ENCODE measurements around the gene LTBP4.

Gene LTBP4

DNA sequence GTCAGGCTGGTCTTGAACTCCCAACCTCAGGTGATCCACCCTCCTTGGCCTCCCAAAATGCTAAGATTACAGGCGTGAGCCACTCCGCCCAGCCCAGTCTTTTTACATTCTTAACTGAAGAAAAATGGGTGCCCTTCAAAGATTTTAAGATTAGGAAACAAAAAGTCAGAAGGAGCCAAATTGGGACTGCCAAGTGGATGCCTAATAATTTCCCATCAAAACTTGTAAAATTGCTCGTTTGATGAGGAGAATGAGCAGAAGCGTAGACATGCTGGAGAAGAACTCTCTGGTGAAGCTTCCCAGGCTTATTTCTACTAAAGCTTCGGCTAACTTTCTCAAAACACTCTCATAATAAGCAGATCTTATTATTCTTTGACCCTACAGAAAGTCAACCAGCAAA, 57.9 kb downstream of the LTBP4 start:
- DNase-seq (ENCODE audit: low read depth in 2 of 3, low spot score in 2 of 3): no peak

DNA sequence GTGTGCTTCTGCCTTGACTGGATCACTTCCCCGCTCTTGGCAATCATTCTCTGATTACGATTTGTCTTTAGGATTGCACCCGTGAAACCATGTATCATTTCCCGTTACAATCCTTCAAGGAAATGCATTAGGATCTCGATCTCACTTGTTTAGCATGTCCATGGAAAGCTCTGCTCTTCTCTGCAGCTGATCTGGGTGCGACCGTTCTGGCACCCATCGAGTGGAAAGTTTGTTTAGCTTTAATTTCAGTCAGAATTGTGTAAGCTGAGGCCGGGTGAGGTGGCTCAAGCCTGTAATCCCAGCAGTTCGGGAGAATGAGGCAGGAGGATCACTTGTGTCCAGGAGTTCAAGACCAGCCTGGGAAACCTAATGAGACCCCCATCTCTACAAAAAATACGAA, 58.4 kb downstream of the LTBP4 start:
- no peak for DNase-seq (ENCODE audit: low read depth in 2 of 3, low spot score in 2 of 3)

GRCh38 chr19:40661616-40662015, 60.4 kb downstream of the LTBP4 start:
- no peak for DNase-seq (ENCODE audit: low read depth in 2 of 3, low spot score in 2 of 3)

- DNase-seq (ENCODE audit: low read depth in 2 of 3, low spot score in 2 of 3): peak; percentile 70 to 96 (median 94)
Observed at GRCh38 chr19:40662925-40663694, 61.9 kb downstream of the LTBP4 start.

DNA sequence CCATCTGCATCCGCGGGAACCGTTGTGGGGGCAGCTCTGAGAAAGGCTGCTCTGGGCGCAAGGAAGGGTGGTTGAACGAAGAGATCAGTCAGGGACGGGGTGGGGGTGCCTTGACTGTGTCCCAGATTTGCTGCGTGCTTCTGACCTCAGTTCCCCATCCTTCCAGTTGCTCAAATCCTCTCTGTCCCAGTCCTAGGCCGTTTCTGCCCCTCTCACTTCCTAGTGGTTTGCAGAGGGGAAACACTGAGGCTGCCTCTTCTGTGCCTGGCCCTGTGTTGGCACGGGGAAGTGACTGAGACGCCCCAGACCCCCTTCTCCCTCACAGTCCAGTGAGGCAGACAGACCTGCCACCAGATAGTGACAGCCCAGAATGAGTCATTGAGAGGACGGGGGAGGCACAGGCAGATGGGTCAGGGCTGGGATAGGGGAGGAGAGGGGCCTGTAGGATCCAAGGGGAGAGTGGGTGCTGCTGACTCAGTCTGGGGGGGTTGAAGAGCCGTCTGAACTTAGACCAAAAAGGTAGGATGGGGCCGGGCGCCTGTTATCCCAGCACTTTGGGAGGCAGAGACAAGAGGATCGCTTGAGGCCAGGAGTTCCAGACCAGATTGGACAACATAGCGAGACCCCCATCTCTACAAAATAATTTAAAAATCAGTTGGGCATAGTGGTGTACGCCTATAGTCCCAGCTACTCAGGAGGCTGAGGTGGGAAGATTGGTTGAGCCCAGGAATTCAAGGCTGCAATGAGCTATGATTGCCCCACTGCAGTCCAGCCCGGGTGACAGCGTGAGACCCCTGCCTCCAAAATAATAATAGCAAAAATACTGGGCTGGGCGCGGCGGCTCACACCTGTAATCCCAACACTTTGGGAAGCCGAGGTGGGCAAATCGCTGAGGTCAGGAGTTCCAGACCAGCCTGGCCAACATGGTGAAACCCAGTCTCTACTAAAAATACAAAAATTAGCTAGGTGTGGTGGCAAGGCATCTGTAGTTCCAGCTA, 62.8 kb downstream of the LTBP4 start:
- peak in 1 of 3 experiments; percentile 13 for DNase-seq (ENCODE audit: low read depth in 2 of 3, low spot score in 2 of 3)

DNA sequence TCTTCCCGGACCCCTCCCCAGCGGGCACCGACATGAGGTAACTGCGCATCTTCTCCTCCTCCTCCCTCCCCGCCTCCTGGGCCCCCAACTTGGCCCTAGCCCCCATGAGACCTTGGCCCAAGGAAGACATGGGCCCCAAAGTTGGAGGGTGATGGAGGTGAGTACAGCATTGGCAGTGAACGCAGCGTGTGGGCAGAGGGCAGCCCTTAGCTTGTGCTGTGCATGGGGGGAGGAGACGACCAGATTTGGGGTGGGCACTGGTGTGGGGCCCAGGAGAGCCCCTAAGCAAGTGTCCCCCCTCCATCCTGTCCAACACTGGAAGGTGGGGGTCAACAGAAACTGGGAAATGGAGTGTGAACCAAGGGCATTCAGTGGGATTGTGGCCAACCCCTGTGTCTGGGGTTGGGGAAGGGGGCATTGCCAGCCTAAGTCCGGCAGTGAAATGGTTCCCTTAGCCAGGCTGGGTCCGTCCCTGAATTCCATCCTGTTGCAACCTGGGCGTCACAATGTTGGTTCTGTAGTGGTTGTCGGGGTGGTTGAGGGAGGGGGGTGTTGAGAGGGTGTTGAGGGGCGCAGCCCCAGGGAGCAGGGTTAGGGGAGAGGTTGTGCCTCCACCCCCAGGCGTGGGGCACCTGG, 65.8 kb downstream of the LTBP4 start:
- no peak for DNase-seq (ENCODE audit: low read depth in 2 of 3, low spot score in 2 of 3)

GRCh38 chr19:40667602-40668001, 66.4 kb downstream of the LTBP4 start:
- DNase-seq (ENCODE audit: low read depth in 2 of 3, low spot score in 2 of 3): no peak

DNA sequence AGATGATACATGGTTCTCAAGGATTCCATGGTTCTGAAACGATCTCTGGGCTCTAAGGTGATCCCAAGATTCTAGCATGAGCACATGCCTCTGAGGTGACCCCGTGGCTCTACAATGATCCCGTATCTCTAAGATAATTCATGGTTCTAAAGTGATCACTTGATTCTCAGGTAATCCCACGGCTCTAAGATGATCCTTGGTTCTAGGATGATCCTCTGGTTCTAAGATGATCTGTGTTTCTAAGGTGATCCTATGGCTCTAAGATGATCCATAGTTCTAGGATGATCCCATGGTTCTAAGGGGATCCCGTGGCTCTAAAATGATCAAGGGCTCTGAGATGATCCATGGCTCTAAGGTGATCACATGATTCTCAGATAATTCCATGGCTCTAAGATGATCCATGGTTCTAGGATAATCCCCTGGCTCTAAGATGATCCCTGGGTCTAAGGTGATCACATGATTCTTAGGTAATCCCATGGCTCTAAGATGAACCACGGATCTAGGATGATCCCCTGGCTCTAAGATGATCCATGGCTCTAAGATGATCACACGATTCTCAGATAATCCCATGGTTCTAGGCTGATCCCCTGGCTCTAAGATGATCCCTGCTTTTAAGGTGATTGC, 67.9 kb downstream of the LTBP4 start:
- no peak for DNase-seq (ENCODE audit: low read depth in 2 of 3, low spot score in 2 of 3)

DNA sequence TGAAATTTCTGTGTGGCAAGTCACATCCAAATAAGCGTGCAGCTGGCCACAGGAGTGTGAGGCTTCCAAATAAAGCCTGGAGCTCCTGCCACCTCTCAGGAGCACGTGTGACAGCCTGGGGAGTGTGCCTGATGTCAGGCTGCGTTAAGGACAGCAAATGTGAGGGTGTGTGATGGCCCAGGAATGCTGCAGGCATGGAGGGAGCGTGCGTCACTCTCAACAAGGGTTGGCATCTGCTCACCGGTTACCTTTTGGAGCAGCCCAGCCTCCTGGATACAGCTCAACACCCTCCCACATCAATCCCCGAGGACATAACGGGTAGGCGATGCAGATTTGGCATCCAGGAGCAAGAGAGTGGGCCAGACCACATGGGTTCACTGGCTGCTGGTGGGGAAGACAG, 70.2 kb downstream of the LTBP4 start:
- DNase-seq (ENCODE audit: low read depth in 2 of 3, low spot score in 2 of 3): no peak

DNA sequence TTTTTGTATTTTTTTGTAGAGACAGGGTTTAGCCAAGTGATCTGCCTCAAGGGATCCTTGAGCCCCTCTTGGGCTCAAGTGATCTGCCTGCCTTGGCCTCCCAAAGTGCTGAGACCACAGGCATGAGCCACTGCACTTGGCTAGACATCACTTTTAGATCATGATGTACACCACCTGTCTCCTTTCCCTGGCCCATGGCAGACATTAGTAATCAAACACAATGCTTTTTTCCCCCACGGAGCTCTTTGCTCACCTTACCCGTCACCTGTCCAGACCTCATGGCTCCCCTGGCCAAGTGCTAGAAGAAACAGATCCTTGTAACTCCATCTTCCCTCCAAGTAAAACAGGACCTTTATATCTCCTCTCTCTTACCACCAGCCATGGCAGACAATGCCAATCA, 70.9 kb downstream of the LTBP4 start:
- DNase-seq (ENCODE audit: low read depth in 2 of 3, low spot score in 2 of 3): no peak

DNA sequence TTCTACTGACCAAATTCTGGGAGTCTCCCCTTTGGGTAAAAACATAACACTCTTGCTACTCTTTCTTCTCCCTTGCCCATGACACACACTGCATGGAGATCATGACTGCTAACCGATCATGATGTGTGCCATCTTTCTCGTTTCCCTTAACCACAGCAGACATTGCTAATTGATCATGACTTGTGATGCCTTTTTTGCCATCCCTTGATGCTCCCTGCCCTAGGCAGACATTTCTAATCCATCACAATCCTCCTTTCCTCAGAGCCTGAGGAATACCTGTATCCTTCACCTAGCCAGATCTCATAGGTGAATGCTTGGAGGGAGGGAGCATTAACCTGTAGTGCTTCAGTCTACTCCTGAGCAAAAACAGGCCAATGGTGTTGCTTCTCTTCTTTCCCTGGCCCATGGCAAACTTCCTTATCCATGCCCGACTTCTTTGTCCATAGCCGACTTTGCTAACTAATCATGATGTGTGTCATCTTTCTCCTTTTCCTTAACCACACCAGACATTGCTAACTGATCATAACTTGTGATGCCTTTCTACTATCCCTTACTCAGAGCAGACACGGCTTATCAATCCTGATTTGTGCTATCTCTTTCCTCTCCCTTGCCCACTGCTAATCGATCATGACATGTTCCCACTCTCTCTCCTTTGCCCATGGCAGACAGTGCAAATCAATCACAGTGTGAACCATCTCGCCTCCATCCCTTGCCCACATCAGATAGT, 71.6 kb downstream of the LTBP4 start:
- DNase-seq (ENCODE audit: low read depth in 2 of 3, low spot score in 2 of 3): no peak

- no peak for DNase-seq (ENCODE audit: low read depth in 2 of 3, low spot score in 2 of 3)
Observed at GRCh38 chr19:40673397-40673796, 72.2 kb downstream of the LTBP4 start.

GRCh38 chr19:40674291-40674690, 73.1 kb downstream of the LTBP4 start:
- no peak for DNase-seq (ENCODE audit: low read depth in 2 of 3, low spot score in 2 of 3)

DNA sequence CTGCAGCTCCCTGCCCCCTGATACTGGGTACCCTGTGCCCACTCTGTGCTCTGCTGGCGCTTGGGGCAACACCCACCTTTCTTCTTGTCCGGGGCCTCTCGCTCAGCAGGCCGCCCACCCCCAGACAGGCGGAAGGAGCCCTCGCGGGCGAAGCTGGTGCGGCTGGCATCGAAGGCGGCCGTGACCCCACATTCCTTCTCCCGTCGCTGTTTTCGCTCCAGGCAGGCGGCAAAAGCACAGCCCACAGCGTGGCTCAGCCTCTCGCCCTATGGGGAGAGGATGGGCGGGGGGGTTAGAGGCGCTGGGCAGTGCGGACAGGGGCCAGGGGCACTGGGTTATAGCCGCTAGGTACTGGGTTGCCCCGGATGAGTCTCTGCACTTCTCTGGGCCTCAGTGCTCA, 76.0 kb downstream of the LTBP4 start:
- no peak for DNase-seq (ENCODE audit: low read depth in 2 of 3, low spot score in 2 of 3)

All from activated CD8-positive, alpha-beta memory T cell treated with anti-CD3 and anti-CD28 coated beads for 48 hours (primary cell).